HG03442 (cell line): Measurements from ENCODE around the gene CAGE1.
A peak's percentile ranks its signal among the peaks of the same experiment; 100 is the strongest.

ENCODE experiments used
- ATAC-seq: cut with Tn5 transposase; IDR thresholded peaks from one replicate; pipeline ENCODE4 v1.9.1; 2021; ENCODE audit warnings: mild to moderate bottlenecking, moderate library complexity; ENCODE audit not compliant: unreplicated experiment

Gene CAGE1

DNA sequence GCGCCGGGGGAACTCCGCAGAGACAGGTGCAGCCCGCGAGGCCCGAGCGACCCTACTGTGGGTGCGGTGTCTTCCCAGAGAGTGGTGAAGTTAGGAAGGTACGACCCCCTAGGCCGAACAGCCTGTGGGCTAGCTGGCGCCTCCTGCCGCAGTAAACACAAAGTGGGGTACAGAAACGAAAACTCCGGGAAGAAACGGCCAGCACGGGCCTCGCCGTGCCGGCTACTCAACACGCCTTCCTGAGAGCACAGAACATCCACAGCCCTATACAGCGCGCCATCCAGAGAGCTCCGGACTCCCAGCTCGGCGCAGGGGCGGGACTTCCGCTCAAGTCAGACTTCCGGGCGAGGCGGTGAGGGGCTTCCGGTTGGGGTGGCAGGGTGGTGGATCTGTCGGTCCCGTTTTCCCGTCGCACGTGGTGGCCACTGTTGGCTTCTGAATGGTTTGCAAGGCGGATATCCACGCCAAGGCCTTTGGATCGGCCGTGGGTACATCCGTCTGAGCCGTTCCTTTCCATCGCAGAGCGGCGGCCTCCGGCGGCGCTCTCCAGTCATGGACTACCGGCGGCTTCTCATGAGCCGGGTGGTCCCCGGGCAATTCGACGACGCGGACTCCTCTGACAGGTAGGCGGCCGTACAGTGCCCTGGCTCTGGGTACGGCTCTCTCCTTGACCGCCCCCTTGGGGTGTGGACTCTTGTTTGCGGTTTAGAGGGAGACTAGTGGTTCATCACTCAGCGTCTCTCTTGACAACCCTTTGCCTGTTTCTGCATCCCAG, at the start of gene CAGE1, which contains the start of gene RIOK1:
Gene CAGE1 (minus strand): TSS at position 292 of the 775 bp plus-strand sequence. CDS start 2,569 bp downstream, outside the sequence.
Gene RIOK1 (plus strand): TSS at position 358 of the 775 bp plus-strand sequence. CDS start 195 bp downstream, at position 553.
- peak; percentile 97 for ATAC-seq

DNA sequence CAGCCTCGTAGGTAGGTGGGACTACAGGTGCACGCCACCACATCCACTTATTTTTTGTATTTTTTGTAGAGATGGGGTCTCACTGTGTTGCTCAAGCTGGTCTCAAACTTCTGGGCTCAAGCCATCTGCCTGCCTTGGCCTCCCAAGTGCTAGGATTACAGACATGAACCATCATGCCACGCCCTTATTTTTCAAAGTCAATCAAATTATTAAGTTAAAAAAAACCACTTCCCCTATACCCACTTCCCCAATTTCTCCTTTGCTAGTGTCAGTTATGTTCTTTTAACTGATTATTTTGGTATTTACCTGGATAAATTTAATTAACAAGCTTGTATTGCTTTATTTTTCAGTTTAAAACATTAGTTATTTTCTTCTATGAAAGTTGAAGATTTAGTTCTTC, 49.7 kb upstream of the CAGE1 start:
- ATAC-seq: no peak

DNA sequence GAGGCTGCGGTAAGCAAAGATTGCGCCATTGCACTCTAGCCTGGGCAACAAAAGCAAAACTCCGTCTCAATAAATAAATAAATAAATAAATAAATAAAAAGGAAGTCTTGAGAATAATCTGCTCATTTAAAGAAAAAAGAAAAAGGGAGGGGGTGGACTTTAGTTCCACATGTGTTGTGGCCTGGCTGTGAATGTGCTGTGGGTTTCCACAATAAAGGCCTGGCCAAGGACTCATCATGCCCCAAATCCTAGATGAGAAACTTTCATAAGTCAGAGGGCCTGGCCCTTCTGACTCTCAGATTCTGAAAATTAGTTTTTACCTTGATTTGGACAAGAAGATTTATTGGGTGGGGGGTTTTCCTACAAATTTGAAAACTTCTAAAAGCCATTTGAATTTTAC, 48.5 kb upstream of the CAGE1 start:
- ATAC-seq: no peak

DNA sequence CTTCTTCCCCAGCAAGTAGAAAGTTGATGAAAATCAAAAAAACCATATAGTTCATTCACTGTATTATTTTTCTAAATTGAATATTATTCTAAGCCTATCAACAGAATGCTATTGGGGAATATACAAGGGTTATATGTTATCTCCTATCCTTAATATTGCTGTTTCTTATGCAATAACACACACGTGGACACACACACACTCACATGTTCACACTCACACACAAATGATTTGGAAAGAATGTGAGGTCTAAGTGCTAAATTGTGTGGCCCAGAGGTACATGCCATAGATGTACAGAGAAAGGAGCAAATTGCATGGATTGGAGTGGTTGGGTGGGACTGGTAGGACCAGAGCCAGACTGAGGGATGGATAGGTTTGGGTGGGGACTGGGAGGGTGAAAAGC, 45.1 kb upstream of the CAGE1 start:
- ATAC-seq: no peak

DNA sequence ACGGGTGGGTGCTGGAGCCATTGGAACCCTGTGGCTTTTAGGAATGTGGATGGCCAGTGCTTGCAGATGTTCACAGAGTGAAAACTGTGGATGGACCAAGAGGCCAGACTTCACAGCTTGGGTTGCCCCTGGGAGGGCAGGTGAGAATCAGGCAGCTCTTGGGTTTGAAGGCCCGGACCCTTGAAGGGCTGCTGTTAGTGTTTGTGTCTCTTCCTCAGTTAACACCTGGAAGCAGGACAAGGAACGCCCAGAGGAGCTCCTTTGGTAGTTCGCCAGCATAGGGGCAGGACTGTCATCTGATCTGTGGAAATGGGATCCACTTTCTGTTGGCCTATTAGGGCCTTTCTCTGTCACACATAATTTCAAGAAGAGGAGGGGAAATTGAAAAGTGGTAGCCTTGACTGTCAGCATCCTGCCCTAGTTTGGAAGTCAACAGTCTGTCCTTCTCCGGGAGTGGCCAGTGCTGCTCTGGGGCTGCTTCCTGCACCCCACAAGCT, 43.6 kb upstream of the CAGE1 start:
- no peak for ATAC-seq

DNA sequence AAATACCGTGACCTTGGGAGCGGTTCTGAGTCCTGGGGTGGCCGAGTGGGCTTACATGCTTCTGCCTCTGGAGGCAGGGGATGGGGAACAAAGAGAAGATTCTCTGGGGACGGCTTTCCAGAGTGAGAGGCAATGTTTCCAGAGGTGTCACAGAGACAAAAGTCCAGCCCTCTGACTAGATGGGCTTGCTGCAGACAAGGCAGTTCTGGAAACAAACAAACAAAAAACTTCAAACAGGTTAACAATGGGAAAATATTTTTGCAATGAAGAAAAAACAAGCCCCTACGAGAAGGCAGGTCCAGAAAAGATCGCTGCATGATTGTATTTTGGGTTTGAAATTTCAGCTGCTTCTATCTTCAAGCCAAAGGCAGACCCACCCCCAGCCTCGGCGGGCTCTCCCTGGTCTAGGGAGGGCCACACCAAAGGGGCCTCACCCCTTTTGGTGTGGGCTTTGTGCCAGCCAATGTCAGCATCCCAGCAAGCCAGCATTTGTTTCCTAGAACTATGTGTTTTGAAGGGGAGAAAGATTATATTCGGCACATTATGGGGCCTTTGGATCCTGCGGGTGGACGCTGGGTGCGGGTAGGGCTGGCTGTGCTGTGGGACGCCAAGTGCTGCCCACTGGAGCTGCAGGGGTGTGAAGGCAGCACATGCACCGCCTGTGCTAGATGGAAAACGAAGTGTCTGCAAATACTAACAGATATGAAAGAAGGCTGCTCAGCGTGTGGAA, 43.0 kb upstream of the CAGE1 start:
- no peak for ATAC-seq

DNA sequence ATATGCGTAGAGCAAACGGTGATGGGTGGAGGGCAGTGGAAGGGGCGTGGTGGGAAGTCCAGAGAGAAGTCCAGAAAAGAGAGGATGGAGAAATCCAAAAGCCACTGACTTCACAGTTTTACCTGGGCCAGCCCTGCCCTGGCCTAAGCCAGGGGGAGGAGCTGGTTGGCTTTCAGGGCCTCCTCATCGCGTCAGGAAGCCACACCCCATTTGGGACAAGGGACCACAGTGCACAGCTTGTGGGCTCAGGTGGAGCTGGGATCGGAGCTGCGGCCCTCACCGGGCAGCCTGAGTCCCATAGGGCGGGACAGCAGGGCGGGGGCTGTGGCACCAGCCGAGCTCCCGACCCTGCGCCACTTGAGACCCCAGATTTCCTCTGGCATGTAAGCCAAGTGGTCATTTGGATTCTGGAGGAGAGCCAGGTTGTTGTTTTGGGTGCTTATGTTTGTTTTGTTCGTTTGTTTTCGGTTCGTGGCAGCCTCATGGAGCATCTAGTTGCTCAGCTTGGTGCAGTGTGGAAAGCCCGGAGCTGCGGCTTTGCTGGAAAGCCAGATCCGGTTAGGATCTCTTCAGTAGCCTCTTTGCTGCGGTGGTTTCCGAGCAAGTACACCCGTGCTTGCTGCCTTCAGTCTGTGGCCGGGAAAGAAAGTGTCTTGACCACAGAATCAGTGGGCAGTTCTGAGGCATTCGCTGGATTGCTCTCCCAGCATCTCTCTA, 42.3 kb upstream of the CAGE1 start:
- ATAC-seq: no peak

DNA sequence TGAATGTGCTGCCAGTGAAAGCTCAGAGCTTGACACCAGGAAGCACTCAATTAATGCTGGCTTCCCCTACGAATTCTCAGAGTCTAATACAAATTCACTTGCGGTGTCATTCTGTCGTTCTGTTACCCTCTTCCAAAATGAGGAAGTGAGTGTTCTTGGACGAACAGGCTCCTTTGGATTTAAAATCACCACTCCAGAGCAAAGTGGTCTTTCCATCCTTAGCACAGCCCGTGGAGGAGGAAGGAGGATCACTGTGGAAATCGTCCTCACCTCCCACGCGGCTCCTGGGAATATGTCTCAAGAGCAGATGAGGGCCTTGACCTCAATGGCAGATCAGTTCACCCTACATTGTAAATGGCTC, 41.8 kb upstream of the CAGE1 start:
- ATAC-seq: no peak

DNA sequence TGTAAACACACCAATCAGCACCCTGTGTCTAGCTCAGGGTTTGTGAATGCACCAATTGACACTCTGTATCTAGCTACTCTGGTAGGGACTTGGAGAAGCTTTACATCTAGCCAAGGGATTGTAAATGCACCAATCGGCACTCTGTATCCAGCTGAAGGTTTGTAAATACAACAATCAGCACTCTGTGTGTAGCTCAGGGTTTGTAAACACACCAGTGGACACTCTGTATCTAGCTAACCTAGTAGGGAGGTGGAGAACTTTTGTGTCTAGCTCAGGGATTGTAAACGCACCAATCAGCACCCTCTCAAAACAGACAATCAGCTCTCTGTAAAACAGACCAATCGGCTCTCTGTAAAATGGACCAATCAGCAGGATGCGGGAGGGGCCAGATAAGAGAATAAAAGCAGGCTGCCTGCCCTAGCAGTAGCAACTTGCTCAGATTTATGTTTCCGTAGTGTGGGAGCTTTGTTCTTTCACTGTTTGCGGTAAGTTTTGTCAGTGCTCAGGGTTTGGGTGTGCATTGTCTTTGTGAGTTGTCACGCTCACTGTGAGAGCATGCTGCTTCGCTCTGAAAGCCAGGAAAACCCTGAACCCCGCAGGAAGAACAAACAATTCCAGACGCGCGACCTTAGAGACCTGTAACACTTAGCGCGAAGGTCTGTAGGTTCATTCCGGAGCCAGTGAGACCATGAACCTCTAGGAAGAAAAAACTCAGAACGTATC, 37.1 kb upstream of the CAGE1 start:
- ATAC-seq: no peak

DNA sequence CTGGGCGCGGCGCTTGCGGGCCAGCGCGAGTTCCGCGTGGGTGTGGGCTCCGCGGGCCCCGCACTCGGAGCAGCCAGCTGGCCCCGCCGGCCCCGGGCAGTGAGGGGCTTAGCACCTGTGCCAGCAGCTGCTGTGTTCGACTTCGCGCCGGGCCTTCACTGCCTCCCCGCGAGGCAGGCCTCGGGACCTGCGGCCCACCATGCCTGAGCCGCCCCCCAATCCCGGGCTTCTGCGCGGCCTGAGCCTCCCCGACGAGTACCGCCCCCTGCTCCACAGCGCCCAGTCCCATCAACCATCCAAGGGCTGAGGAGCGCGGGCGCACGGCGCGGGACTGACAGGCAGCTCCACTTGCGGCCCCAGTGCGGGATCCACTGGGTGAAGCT, 36.3 kb upstream of the CAGE1 start:
- no peak for ATAC-seq

DNA sequence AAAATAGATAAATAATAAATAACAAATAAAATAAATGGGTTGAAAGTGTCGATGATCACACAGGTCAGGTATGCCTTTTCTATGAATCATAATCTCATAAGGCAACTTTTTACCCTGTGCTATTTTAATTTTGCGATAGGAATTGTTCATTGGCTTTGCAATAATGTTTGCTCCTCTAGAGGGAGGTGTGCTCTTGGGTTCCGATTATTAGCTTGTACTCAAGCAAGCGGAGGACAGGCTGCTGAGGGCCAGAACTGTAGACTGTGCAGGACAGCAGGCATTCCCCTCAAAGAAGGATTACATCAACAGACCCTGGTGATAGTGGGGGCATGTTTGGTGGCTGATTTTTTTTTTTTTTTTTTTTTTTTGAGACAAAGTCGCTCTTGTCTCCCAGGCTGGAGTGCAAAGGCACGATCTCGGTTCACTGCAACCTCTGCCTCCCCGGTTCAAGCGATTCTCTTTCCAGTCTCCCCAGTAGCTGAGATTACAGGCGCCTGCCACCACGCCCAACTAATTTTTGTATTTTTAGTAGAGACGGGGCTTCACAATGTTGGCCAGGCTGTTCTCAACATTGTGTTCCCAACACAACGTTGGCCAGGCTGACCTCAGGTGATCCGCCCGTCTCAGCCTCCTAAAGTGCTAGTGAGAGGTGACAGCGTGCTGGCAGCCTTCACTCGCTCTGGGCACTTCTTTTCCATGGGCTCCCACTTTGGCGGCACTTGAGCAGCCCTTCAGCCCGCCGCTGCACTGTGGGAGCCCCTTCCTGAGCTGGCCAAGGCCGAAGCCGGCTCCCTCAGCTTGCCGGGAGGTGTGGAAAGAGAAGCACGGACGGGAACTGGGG, 35.6 kb upstream of the CAGE1 start:
- ATAC-seq: no peak

DNA sequence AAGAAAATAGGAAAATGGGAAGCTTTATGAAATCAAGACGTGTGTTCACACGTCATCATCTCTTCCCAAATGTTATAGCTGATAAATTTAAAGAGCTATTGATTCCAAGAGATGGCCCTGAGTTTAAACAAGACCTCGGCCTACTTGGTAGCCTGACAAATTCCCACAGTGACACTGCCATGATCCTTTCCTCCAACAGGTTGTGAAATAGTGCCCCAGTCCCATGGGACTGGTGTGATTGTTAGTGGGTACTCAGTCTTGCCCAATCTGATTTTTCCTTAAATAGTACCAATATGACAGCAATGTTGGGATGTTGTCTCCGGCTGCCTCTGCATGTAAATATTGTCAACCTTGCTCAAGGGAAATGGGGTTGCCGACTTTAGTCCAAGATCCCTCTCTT, 34.5 kb upstream of the CAGE1 start:
- ATAC-seq: no peak

DNA sequence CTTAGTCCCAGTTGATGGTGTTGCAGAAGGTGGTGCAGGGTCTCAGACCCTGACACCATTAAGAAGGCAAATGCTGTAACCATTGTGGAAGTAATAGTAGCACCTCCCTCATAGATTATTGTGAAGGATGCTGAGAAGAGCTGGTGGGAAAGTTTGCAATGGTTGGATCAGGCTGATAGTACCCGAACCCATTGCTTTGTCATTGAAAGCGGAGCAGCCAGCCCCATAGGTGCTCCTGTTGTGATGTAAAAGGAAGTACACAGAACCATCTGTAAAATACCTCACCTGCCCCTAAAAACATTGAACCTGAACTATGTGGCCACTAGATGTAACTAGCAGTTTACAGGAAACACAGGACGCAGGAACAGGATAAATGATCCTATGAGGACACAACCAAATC, 31.5 kb upstream of the CAGE1 start:
- ATAC-seq: no peak

DNA sequence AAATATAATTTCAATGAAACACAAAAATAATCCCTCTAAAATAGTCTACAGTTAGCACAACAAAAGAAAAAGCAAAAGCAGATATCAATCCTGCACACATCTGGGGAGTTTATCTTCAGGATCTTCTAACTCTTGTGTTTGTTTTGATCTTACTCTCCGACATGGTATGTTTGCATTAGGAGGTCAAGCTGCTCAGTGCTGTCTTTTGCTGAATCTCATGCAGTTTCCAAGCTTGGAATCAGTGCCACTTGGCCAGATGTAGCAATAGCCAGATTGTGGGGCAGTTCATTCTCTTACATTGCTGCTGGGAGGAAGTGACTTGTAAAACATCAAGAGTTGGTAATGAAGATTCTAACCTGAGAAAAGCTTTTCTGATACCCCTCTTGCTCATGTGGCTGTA, 29.5 kb upstream of the CAGE1 start:
- no peak for ATAC-seq

DNA sequence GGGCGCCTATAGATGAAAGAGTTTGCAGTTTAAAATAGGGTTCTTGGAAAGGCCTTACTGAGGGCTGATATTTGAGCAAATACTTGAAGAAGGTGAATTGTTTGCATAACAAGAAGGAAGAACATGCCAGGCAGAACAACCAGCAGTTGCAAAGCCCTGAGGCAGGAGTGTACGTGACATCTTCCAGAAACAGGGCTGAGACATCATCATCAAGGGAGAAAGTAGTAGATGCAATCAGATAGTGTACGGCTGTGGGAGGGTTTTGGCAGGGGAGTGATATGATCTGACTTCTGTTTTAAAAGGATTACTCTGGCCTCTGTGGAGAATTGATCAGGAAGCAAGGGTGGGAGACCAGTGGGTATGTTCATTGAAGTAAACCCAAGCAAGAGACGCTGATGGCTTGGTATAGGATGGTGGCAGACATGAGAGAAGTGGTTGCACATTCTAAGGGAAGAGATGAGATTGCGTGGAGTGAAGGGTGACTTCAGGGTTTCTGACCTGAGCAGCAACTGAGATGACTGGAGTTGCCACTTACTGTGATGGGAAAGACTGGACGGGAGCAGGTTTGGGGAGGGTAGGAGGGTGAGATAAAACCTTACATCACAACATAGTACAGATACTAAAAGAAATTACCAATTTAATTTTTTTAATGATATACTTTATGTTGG, 28.8 kb upstream of the CAGE1 start:
- no peak for ATAC-seq

DNA sequence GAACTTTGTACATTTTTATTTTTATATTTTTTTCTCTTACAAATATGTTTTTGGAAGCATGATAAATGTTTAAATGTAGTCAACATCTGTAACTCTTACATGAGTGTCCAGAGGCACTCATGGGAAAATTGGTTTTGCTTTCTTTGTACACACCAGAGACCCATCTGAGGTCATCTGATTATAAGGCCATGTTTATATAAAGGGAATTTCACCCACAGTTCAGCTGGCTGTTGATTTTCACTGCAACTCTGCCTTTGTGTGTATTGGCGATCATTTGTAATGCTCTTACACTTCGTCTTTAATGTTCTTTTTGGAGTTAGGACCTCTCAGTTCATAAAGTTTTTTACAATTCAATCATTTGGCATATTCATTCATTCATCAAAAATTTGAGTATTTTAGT, 28.1 kb upstream of the CAGE1 start:
- no peak for ATAC-seq

DNA sequence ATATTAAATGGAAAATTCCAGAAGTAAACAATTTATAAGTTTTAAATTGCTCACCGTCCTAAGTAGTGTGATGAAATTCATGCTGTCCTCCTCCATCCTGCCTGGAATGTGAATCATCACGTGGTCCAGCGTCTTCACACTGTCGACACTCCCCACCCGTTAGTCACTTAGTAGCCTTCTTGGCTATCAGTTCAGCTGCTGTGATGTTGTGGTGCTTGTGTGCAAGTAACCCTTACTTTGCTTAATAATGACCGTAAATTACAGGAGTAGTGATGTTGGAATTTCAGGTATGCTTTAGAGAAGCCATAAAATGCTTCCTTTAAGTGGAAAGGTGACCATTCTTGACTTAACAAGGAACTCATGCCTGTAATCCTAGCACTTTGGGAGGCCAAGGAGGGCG, 25.3 kb upstream of the CAGE1 start:
- no peak for ATAC-seq

DNA sequence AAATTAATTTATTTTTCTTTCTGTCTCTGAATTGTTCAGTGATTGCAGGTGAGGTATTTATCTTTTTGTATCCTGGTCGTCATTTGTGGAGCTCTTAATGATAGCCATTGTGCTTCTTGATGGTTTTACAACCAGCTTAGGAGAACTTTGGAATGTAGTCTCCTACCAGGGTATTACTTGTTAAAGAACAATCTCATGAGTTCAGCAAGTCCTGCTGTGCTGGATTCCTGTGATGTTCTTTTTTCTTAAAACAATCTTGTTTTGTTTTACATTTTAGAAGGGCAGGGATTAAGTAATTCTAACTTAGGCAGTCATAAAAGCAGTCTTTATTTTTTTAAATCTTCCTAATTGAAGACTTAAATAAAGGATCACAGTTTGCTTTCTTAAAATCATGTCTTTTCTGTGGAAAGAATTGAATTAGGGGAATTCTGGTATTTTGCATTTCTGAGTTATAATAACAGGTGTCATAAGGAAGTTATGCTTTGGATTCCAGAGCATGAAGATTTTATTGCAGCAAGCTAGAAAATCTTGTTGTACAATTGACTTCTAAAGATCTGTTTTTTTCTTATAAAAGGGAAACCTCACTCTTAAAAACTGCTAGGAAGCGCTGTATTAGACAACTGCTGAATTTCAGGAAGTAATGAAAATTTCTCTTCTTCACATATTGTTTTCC, 23.7 kb upstream of the CAGE1 start:
- ATAC-seq: no peak

DNA sequence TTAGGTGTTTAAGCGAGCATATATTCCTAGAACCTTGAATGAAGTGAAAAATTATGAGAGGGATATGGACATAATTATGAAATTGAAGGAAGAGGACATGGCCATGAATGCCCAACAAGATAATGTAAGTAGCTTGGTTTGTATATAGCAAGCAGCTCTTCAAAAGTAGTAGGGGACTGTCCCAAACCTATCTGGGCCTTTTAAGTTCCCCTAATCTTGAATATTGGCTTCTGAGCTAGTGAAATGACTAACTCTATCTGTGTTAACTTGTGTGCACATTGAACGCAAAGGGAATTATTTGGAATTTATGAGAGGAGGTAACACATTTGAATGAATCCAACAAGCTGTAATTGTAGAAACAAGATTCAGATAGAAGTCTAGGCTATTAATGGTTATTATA, 21.8 kb upstream of the CAGE1 start:
- no peak for ATAC-seq
